ENCODE data around the gene HUWE1.

GRCh38 chrX:53637479-53637878, 49.0 kb downstream of the HUWE1 start:
- TF ChIP-seq CTCF (IDR thresholded peaks at IDR 0.05): no peak
- no peak for TF ChIP-seq POLR2A (IDR thresholded peaks at IDR 0.05)
